ENCODE data around the gene YTHDF2. TPM values are rescaled to one million over a fixed set of nuclear protein-coding genes. Genes with fewer than 3 reads are reported as not detected.
A peak's percentile ranks its signal among the peaks of the same experiment; 100 is the strongest.

Gene YTHDF2
- total RNA-seq, 1 experiment from 2014 or later: 55.0 TPM

DNA sequence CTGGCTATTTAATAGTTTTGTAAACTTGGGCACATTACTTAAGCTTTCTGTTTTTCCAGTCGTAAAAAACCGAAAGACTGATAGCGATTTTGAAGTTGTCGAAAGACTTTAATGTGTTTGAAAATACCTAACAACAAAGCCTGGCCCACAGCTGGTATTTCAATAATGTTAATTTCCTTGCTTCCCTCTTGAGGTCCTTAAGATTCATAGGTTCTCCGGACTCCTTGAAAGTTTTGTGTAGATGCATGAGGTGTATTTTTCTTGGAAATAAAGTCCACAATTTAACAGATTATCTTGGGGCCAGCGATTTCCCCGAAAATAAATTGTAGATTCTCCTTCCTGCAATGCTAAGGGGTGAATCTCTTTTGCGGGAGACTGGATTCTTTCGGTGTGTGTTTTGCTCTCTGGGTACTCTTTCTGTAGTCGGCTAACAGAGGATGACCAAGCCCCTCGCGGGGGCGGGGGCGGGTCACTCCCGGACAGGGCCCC is 735 bp upstream of the YTHDF2 start:
- peaks cover 43% of the 10 kb centered on the region for H3K79me2 ChIP-seq (ENCODE audit: low read length)
- peaks cover 21% of the 10 kb centered on the region for H3K4me1 ChIP-seq (ENCODE audit: insufficient read depth, low read length)
- H3K4me3 ChIP-seq (ENCODE audit: low read length): peak overlapping the region; percentile 90
- ATAC-seq: no peak
- no peaks in the 10 kb centered on the region for H3F3A ChIP-seq (ENCODE audit: low read length, unreplicated experiment)
- H3K27me3 ChIP-seq (ENCODE audit: low read length): no peaks in the 10 kb centered on the region
- POLR2A ChIA-PET (ENCODE audit: unreplicated experiment): interaction anchor here (0.5 to 1.3 kb wide), 7 partner anchors 12 to 93 kb away, joined by 4 to 32 read pairs (median 5); partner anchors contain the start of genes GMEB1, RNU11 and TAF12
- peak overlapping the region; percentile 91 for H2AFZ ChIP-seq (ENCODE audit: low read length)
- BruUV-seq (replicated peaks): TSS peak; percentile 69
- peak overlapping the region; percentile 83 for H3K4me2 ChIP-seq (ENCODE audit: low read length)
- H3K9ac ChIP-seq (ENCODE audit: low read length): peak overlapping the region; percentile 98
- peaks cover 28% of the 10 kb centered on the region for H4K20me1 ChIP-seq (ENCODE audit: low read length)
- H3K9me3 ChIP-seq (ENCODE audit: low read length): no peaks in the 10 kb centered on the region
- peak overlapping the region; percentile 4; the same call in 1 of the 2 replicates for H3K27ac ChIP-seq (ENCODE audit: low read length)
- H3K36me3 ChIP-seq (ENCODE audit: low read depth, low read length): peaks cover 24% of the 10 kb centered on the region
- TF ChIP-seq, protein P1, sequence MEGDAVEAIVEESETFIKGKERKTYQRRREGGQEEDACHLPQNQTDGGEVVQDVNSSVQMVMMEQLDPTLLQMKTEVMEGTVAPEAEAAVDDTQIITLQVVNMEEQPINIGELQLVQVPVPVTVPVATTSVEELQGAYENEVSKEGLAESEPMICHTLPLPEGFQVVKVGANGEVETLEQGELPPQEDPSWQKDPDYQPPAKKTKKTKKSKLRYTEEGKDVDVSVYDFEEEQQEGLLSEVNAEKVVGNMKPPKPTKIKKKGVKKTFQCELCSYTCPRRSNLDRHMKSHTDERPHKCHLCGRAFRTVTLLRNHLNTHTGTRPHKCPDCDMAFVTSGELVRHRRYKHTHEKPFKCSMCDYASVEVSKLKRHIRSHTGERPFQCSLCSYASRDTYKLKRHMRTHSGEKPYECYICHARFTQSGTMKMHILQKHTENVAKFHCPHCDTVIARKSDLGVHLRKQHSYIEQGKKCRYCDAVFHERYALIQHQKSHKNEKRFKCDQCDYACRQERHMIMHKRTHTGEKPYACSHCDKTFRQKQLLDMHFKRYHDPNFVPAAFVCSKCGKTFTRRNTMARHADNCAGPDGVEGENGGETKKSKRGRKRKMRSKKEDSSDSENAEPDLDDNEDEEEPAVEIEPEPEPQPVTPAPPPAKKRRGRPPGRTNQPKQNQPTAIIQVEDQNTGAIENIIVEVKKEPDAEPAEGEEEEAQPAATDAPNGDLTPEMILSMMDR (conservative IDR thresholded peaks at IDR 0.05; ENCODE audit: low read depth, low read length): no peak
- TF ChIP-seq EZH2phosphoT487 (IDR thresholded peaks at IDR 0.05; ENCODE audit: borderline replicate concordance, low read length): no peak
- no peak for TF ChIP-seq EZH2 (IDR thresholded peaks at IDR 0.05; ENCODE audit: low read length, unreplicated experiment)
- H3K9me2 ChIP-seq (replicated peaks; ENCODE audit: low read length): no peaks in the 10 kb centered on the region
- intact Hi-C loops (cut with micrococcal nuclease): loop anchor here (1.0 to 2.0 kb wide), 4 partner anchors 67 to 141 kb away; partner anchors contain the start of genes RNU11 and TAF12
- CTCF ChIA-PET: interaction anchor here (0.9 to 1.2 kb wide), 2 partner anchors 12 to 19 kb away, joined by 4 to 23 read pairs; no protein-coding TSS in a partner anchor
- no peak for DNase-seq

DNA sequence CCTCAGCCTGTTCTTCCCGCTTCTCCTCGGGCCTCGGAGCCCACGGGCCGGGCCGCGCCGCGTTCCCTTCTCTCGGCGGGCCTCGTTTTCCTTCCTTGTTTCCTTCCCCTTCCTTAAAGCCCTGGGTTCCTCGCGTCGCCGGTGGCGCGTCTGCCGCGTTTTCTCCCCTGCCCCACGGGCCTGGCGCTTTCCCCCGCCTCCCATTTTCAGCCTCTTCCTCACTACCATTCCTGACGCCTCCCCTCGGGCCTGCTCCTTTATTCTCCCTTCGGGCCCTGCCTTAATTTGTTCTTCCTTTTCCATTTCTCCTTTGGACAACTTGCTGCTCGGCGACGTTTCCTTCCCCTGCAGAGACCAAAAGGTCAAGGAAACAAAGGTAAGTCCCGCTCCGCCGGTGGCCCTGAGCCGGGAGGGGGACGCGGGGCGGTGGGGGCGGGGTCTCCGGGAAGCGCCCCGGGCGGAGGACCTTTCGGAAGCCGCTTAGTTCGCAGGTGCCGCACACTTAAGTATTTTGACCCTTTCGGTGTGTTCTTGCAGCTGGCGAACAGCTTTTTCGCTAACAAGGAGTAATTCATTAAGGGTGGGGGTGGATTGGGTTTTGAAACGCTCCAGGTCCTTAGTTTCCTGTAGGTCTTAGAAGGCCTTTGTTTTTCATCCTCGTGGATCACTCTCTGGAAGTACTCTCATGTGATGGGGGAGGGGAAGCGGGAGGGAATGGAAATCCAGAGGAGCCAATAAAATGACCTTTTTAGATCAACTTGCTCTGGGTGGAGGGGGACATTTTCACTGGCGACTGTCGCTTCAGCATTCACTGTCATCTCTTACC is 780 bp downstream of the YTHDF2 start:
- Histone ChIP-seq H3K27ac (ENCODE audit: low read length) (peak overlapping the region; percentile 70), H3K9ac (ENCODE audit: low read length) (peak overlapping the region; percentile 98), H3K4me1 (ENCODE audit: insufficient read depth, low read length) (peaks cover 21% of the 10 kb centered on the region), H3K79me2 (ENCODE audit: low read length) (peaks cover 58% of the 10 kb centered on the region), H3K9me3 (ENCODE audit: low read length) (no peaks in the 10 kb centered on the region), H3F3A (ENCODE audit: low read length, unreplicated experiment) (no peaks in the 10 kb centered on the region), H3K9me2 (replicated peaks; ENCODE audit: low read length) (no peaks in the 10 kb centered on the region), H3K27me3 (ENCODE audit: low read length) (no peaks in the 10 kb centered on the region), H3K36me3 (ENCODE audit: low read depth, low read length) (peaks cover 38% of the 10 kb centered on the region), H4K20me1 (ENCODE audit: low read length) (peaks cover 38% of the 10 kb centered on the region), H3K4me2 (ENCODE audit: low read length) (peak overlapping the region; percentile 83), H2AFZ (ENCODE audit: low read length) (peak overlapping the region; percentile 70), H3K4me3 (ENCODE audit: low read length) (peak overlapping the region; percentile 90)
- POLR2A ChIA-PET (ENCODE audit: unreplicated experiment): interaction anchor here (0.8 to 1.3 kb wide), 5 partner anchors 13 to 875 kb away, joined by 4 to 32 read pairs (median 4); partner anchors contain the start of genes GMEB1, RNU11 and TAF12
- intact Hi-C loops (cut with micrococcal nuclease): loop anchor here (2.0 kb wide), 1 partner anchor 89 kb away; the partner anchor contains the start of gene RNU11
- CTCF ChIA-PET: interaction anchor here (0.5 to 1.2 kb wide), 18 partner anchors 9 to 483 kb away, joined by 3 to 29 read pairs (median 6); partner anchors contain the start of gene TAF12
- DNase-seq (peak; percentile 41), ATAC-seq (peak; percentile 9)
- no peak for TF ChIP-seq EZH2phosphoT487 (IDR thresholded peaks at IDR 0.05; ENCODE audit: borderline replicate concordance, low read length)
- no peak for TF ChIP-seq EZH2 (IDR thresholded peaks at IDR 0.05; ENCODE audit: low read length, unreplicated experiment)
- TF ChIP-seq, protein P1 (conservative IDR thresholded peaks at IDR 0.05; ENCODE audit: low read depth, low read length): no peak
- TSS peak; percentile 37 for BruUV-seq (replicated peaks)

Measured in PC-3 (cell line).